Cardiac muscle cell (in vitro differentiated cells and primary cell): Measurements from ENCODE around the gene BCAS4. TPM values are rescaled to one million over a fixed set of nuclear protein-coding genes. Genes with fewer than 3 reads are reported as not detected.

ENCODE experiments used
- DNase-seq, 2 donors: peaks; one replicate each; pipeline versions ENCODE4 v3.0.0 to v3.0.0-alpha.2; 2010 to 2017; ENCODE audit warnings: low read depth in 1 of 2, low spot score in 1 of 2
- H3K27ac ChIP-seq: fragments of 200-600 bp; sonication (generic); 2 replicates; pipeline ENCODE4 v1.5.1; 2016
- H3K27me3 ChIP-seq: fragments of 200-600 bp; sonication (generic); 2 replicates; pipeline ENCODE4 v1.6.0; 2016; ENCODE audit warnings: control low read depth
- H3K36me3 ChIP-seq: fragments of 200-600 bp; sonication (generic); 2 replicates; pipeline ENCODE4 v1.5.1; 2016; ENCODE audit warnings: control low read depth
- H3K4me1 ChIP-seq: fragments of 200-600 bp; sonication (generic); 2 replicates; pipeline ENCODE4 v1.8.1; 2017; ENCODE audit warnings: low read depth, mild to moderate bottlenecking, mixed run types
- H3K4me3 ChIP-seq: fragments of 200-600 bp; sonication (generic); 2 replicates; pipeline ENCODE4 v1.5.1; 2016; ENCODE audit warnings: mild to moderate bottlenecking
- H3K9me3 ChIP-seq: fragments of 200-600 bp; sonication (generic); 2 replicates; pipeline ENCODE4 v1.5.1; 2017; ENCODE audit warnings: low read depth, mild to moderate bottlenecking, control low read depth
- CTCF ChIP-seq: IDR thresholded peaks from 2 replicates; pipeline ENCODE4 v1.5.1; 2012; ENCODE audit warnings: low read depth, mild to moderate bottlenecking, low read length
- polyA plus RNA-seq: library from polyadenylated mRNA; unstranded; fragments of >200 nt; fragmentation: Nextera tagmentation; extraction: Ambion mirVana; gene quantifications from 2 replicates; pipeline ENCODE4 v1.2.1, GENCODE V29; 2016
- total RNA-seq: library from RNA; depleted of rRNA; stranded (reverse); fragments of >200 nt; gene quantifications from 2 replicates; pipeline ENCODE4 v1.2.3, GENCODE V29; 2016

The BCAS4 gene
- total and polyA plus RNA-seq, 2 experiments from 2014 or later = 16.1 to 26.1 TPM

GRCh38 chr20:50831622-50832021 lies 36.8 kb downstream of the BCAS4 start:
- no peak for TF ChIP-seq CTCF
- H3K36me3 ChIP-seq = no peaks in the 10 kb centered on the region
- H3K4me1 ChIP-seq = no peaks in the 10 kb centered on the region
- no peak overlapping the region for H3K27ac ChIP-seq
- H3K9me3 ChIP-seq = no peaks in the 10 kb centered on the region
- H3K27me3 ChIP-seq = no peaks in the 10 kb centered on the region
- no peak for DNase-seq
- no peak overlapping the region for H3K4me3 ChIP-seq

GRCh38 chr20:50834599-50835005 lies 39.7 kb downstream of the BCAS4 start:
- peak in 1 of 2 donors; percentile 44 for DNase-seq
- no peaks in the 10 kb centered on the region for H3K9me3 ChIP-seq
- no peak for TF ChIP-seq CTCF
- no peaks in the 10 kb centered on the region for H3K4me1 ChIP-seq
- no peak overlapping the region for H3K4me3 ChIP-seq
- H3K27me3 ChIP-seq = no peaks in the 10 kb centered on the region
- H3K27ac ChIP-seq = no peak overlapping the region
- no peaks in the 10 kb centered on the region for H3K36me3 ChIP-seq

- Histone ChIP-seq H3K4me1 (no peaks in the 10 kb centered on the region), H3K27ac (no peak overlapping the region), H3K36me3 (no peaks in the 10 kb centered on the region), H3K9me3 (no peaks in the 10 kb centered on the region), H3K27me3 (no peaks in the 10 kb centered on the region), H3K4me3 (no peak overlapping the region)
- DNase-seq = peak in 1 of 2 donors; percentile 77
- no peak for TF ChIP-seq CTCF
These were observed 42.9 kb downstream of the BCAS4 start for GRCh38 chr20:50837532-50838321.

GRCh38 chr20:50838322-50838625 lies 43.4 kb downstream of the BCAS4 start:
- TF ChIP-seq CTCF = no peak
- Histone ChIP-seq H3K27me3 (no peaks in the 10 kb centered on the region), H3K27ac (no peak overlapping the region)

GRCh38 chr20:50838707-50839385 lies 44.0 kb downstream of the BCAS4 start:
- Histone ChIP-seq H3K27ac (no peak overlapping the region), H3K9me3 (no peaks in the 10 kb centered on the region), H3K4me1 (no peaks in the 10 kb centered on the region), H3K27me3 (no peaks in the 10 kb centered on the region), H3K4me3 (no peak overlapping the region), H3K36me3 (no peaks in the 10 kb centered on the region)
- no peak for TF ChIP-seq CTCF
- DNase-seq = no peak

More at GRCh38 chr20:50838322-50838625, 43.4 kb downstream of the BCAS4 start:
- Histone ChIP-seq H3K4me3 (no peak overlapping the region), H3K36me3 (no peaks in the 10 kb centered on the region), H3K4me1 (no peaks in the 10 kb centered on the region), H3K9me3 (no peaks in the 10 kb centered on the region)
- DNase-seq = no peak
